ENCODE measurements around the gene TSC22D4. TPM values are rescaled to one million over a fixed set of nuclear protein-coding genes. Genes with fewer than 3 reads are reported as not detected.

The TSC22D4 gene
- total RNA-seq, 1 experiment from 2014 or later: 71.0 TPM

DNA sequence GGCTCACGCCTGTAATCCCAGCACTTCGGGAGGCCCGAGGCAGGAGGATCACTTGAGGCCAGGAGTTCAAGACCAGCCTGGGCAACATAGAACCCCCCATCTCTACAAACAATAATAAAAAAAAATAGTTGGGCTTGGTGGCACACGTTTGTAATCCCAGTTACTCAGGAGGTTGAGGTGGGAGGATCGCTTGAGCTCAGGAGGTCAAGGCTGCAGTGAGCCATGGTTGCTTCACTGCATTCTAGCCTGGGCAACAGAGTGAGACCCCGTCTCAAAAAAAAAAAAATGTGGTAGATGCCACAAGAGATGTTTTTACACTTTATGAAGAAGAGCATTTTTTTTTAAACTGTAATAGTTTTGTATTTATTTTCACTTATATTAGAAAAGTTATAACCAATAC, 17.5 kb upstream of the TSC22D4 start:
- ChIA-PET POLR2A (ENCODE audit: low non-redundant PET) (no interaction called here), CTCF (no interaction called here)
- TF ChIP-seq CTCF (conservative IDR thresholded peaks at IDR 0.05; ENCODE audit: low read depth, low read length) (no peak), EZH2 (IDR thresholded peaks at IDR 0.05; ENCODE audit: borderline replicate concordance, low read depth, low read length, poor library complexity, severe bottlenecking) (no peak)
- no TSS peak for BruUV-seq (replicated peaks)
- Histone ChIP-seq H3K27ac (ENCODE audit: low read depth, low read length, poor library complexity, severe bottlenecking) (no peak overlapping the region), H3K9me3 (ENCODE audit: low read depth, low read length, poor library complexity, severe bottlenecking) (no peaks in the 10 kb centered on the region), H3K36me3 (ENCODE audit: insufficient read depth, low read length, poor library complexity, severe bottlenecking) (no peaks in the 10 kb centered on the region), H3K27me3 (replicated peaks; ENCODE audit: insufficient read depth, low read depth, low read length, poor library complexity) (no peaks in the 10 kb centered on the region), H3K4me1 (ENCODE audit: insufficient read depth, low read length, poor library complexity, severe bottlenecking) (no peaks in the 10 kb centered on the region), H3K4me3 (ENCODE audit: low read depth, low read length, poor library complexity, severe bottlenecking) (no peak overlapping the region)
- intact Hi-C loops (cut with micrococcal nuclease; ENCODE audit: unreplicated experiment): no loop called here
- no peak for DNase-seq (ENCODE audit: low spot score)

DNA sequence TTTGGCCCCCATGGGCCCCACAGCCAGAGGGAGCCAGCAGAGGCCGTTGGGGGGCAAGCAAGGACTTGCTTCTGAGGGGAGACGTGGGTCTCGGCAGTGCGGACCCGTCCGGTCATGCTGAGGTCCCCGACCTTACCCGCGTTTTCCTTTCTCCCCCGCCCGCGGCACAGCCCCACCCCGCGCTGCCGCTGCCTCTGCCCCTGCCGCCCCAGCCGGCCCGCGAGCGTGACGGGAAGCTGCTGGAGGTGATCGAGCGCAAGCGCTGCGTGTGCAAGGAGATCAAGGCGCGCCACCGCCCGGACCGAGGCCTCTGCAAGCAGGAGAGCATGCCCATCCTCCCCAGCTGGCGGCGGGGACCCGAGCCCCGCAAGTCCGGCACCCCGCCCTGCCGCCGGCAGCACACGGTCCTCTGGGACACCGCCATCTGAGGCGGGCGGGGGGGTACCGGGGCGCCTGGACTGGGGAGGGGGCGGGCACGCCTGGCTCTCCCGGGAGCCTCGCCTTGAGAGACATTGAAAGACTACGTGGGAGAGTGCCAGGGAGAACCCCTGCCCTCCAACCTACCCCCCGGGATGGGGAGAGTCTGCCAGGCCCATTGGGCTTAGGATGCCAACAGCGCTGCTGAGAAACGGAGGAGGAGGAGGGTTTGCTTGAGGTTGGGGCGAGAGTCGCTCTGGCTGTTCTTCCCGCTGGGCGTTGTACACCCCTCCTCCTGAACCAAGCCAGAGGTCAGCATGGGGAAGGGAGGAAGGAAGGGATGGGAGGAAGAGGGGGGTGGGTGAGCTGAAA, 14.7 kb upstream of the TSC22D4 start:
- Histone ChIP-seq H3K4me1 (ENCODE audit: insufficient read depth, low read length, poor library complexity, severe bottlenecking) (no peaks in the 10 kb centered on the region), H3K36me3 (ENCODE audit: insufficient read depth, low read length, poor library complexity, severe bottlenecking) (no peaks in the 10 kb centered on the region), H3K9me3 (ENCODE audit: low read depth, low read length, poor library complexity, severe bottlenecking) (no peaks in the 10 kb centered on the region), H3K4me3 (ENCODE audit: low read depth, low read length, poor library complexity, severe bottlenecking) (no peak overlapping the region), H3K27ac (ENCODE audit: low read depth, low read length, poor library complexity, severe bottlenecking) (no peak overlapping the region), H3K27me3 (replicated peaks; ENCODE audit: insufficient read depth, low read depth, low read length, poor library complexity) (no peaks in the 10 kb centered on the region)
- ChIA-PET CTCF (no interaction called here), POLR2A (ENCODE audit: low non-redundant PET) (no interaction called here)
- intact Hi-C loops (cut with micrococcal nuclease; ENCODE audit: unreplicated experiment): no loop called here
- DNase-seq (ENCODE audit: low spot score): no peak
- no TSS peak for BruUV-seq (replicated peaks)
- TF ChIP-seq CTCF (conservative IDR thresholded peaks at IDR 0.05; ENCODE audit: low read depth, low read length) (no peak), EZH2 (IDR thresholded peaks at IDR 0.05; ENCODE audit: borderline replicate concordance, low read depth, low read length, poor library complexity, severe bottlenecking) (no peak)

- POLR2A ChIA-PET (ENCODE audit: low non-redundant PET): no interaction called here
- H3K4me1 ChIP-seq (ENCODE audit: insufficient read depth, low read length, poor library complexity, severe bottlenecking): no peaks in the 10 kb centered on the region
- no peak overlapping the region for H3K4me3 ChIP-seq (ENCODE audit: low read depth, low read length, poor library complexity, severe bottlenecking)
- TF ChIP-seq CTCF (conservative IDR thresholded peaks at IDR 0.05; ENCODE audit: low read depth, low read length) (no peak), EZH2 (IDR thresholded peaks at IDR 0.05; ENCODE audit: borderline replicate concordance, low read depth, low read length, poor library complexity, severe bottlenecking) (no peak)
- no TSS peak for BruUV-seq (replicated peaks)
- H3K27me3 ChIP-seq (replicated peaks; ENCODE audit: insufficient read depth, low read depth, low read length, poor library complexity): no peaks in the 10 kb centered on the region
- CTCF ChIA-PET: no interaction called here
- H3K9me3 ChIP-seq (ENCODE audit: low read depth, low read length, poor library complexity, severe bottlenecking): no peaks in the 10 kb centered on the region
- no peak overlapping the region for H3K27ac ChIP-seq (ENCODE audit: low read depth, low read length, poor library complexity, severe bottlenecking)
- no peak for DNase-seq (ENCODE audit: low spot score)
- intact Hi-C loops (cut with micrococcal nuclease; ENCODE audit: unreplicated experiment): no loop called here
- H3K36me3 ChIP-seq (ENCODE audit: insufficient read depth, low read length, poor library complexity, severe bottlenecking): no peaks in the 10 kb centered on the region
These were observed 13.9 kb upstream of the TSC22D4 start for GRCh38 chr7:100492738-100493475.

Data from A673 (cell line).